Vagina (tissue), 2 donors: ENCODE measurements around the gene B4GALT2. TPM values are rescaled to one million over a fixed set of nuclear protein-coding genes. Genes with fewer than 3 reads are reported as not detected.

Experiments
- DNase-seq, 2 donors: peaks; one replicate each; pipeline ENCODE4 v3.0.0-alpha.2; 2017; ENCODE audit errors: extremely low spot score in 2 of 2
- H3K27ac ChIP-seq: fragments of 200-600 bp; sonication (generic); one replicate; pipeline ENCODE4 v1.5.1; 2019
- H3K27me3 ChIP-seq: fragments of 200-600 bp; sonication (generic); one replicate; pipeline ENCODE4 v1.5.1; 2019
- H3K36me3 ChIP-seq, 2 donors: fragments of 200-600 bp; sonication (generic); one replicate each; pipeline ENCODE4 v1.5.1; 2017 to 2019
- H3K4me1 ChIP-seq: fragments of 200-600 bp; sonication (generic); one replicate; pipeline ENCODE4 v1.5.1; 2019
- H3K4me3 ChIP-seq, 2 donors: fragments of 200-600 bp; sonication (generic); 1 replicate in 1 of 2; 2 replicates in 1 of 2; pipeline ENCODE4 v1.5.1; 2016 to 2019
- H3K9me3 ChIP-seq: fragments of 200-600 bp; sonication (generic); one replicate; pipeline ENCODE4 v1.5.1; 2019
- CTCF ChIP-seq, 3 experiments: fragments of 450-650 bp in 2 of 3; fragments of 200-600 bp in 1 of 3; sonication (generic) in 1 of 3; IDR thresholded peaks; one replicate each; pipeline ENCODE4 v1.5.1; 2017 to 2019; ENCODE audit warnings: antibody characterized with exemption in 3 of 3, mild to moderate bottlenecking in 2 of 3, moderate library complexity in 2 of 3
- POLR2A ChIP-seq, 2 donors: fragments of 450-650 bp; IDR thresholded peaks; one replicate each; pipeline ENCODE4 v1.6.1; 2017; ENCODE audit warnings: antibody characterized with exemption in 2 of 2, mild to moderate bottlenecking in 2 of 2, moderate library complexity in 2 of 2
- POLR2AphosphoS5 ChIP-seq, 2 donors: sonication (generic); formaldehyde crosslinking; IDR thresholded peaks; one replicate each; pipeline ENCODE4 v1.9.0; 2017; ENCODE audit warnings: antibody characterized with exemption in 2 of 2, mild to moderate bottlenecking in 2 of 2, low read depth in 1 of 2; ENCODE audit not compliant: insufficient read depth in 1 of 2
- intact Hi-C: fragments of 100-400 bp; cut with DNase I; formaldehyde crosslinking; loops from one replicate; pipeline ENCODE4 v1.15.1; 2023
- total RNA-seq: library from RNA; depleted of rRNA; stranded (reverse); fragments of >200 nt; gene quantifications from one replicate; pipeline ENCODE4 v1.2.3, GENCODE V29; 2016

Gene B4GALT2
- total RNA-seq, 1 donor from 2014 or later: 31.4 TPM

GRCh38 chr1:44031252-44032169 lies 52.5 kb downstream of the B4GALT2 start, which contains the start of gene SLC6A9:
Gene SLC6A9 (minus strand): TSS chr1:44031462. CDS start chr1:44024277, 7,185 bp downstream.
- H3K4me1 ChIP-seq: peaks cover 41% of the 10 kb centered on the region
- no peaks in the 10 kb centered on the region for H3K27me3 ChIP-seq
- H3K9me3 ChIP-seq: no peaks in the 10 kb centered on the region
- TF ChIP-seq POLR2A (IDR thresholded peaks at IDR 0.05) (peak in 1 of 2 donors; percentile 37), POLR2AphosphoS5 (IDR thresholded peaks at IDR 0.05; ENCODE audit: insufficient read depth in 1 of 2, low read depth in 1 of 2) (peak in 1 of 2 donors; percentile 75), CTCF (IDR thresholded peaks at IDR 0.05) (no peak)
- H3K4me3 ChIP-seq: peak within 1 kb of the TSS; percentile 69 to 95
- intact Hi-C loops: no loop called here
- DNase-seq: no peak
- H3K36me3 ChIP-seq: no peaks in the 10 kb centered on the region
- H3K27ac ChIP-seq: peak within 1 kb of the TSS; percentile 89

GRCh38 chr1:44032170-44032790 lies 53.3 kb downstream of the B4GALT2 start:
- Histone ChIP-seq H3K27ac (peak overlapping the region; percentile 89), H3K36me3 (no peaks in the 10 kb centered on the region), H3K4me3 (peak overlapping the region in 1 of 2 donors; percentile 95), H3K27me3 (no peaks in the 10 kb centered on the region), H3K4me1 (peaks cover 44% of the 10 kb centered on the region), H3K9me3 (no peaks in the 10 kb centered on the region)
- no peak for TF ChIP-seq POLR2AphosphoS5 (IDR thresholded peaks at IDR 0.05; ENCODE audit: insufficient read depth in 1 of 2, low read depth in 1 of 2)
- intact Hi-C loops: no loop called here
- DNase-seq: no peak

DNA sequence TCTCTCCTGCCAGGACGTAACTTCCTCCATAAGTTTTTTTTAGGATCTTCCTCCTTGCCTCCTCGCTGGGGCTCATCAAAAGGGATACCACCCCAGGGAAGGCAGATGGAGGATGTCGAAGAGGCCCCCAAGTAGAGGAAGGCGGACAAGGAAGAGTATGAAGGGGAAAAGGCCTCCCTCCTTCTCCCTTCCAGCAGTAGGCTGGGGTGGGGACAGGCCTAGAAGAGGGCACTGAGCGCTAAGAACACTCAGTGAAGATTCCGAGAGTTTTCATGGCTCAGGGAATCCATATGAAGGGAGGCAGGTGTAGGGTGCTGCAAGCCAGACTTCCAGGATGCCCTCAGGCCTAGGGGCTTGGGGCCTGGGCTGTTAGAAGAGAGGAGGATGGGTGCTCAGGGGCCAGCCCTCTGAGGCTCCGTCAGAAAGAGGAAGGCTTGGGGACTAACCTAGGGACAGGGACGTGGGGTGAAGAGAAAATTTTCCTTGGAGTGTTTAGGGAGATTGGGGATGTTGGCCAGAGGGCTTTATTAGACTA lies 54.1 kb downstream of the B4GALT2 start:
- peaks cover 43% of the 10 kb centered on the region for H3K4me1 ChIP-seq
- no peaks in the 10 kb centered on the region for H3K27me3 ChIP-seq
- TF ChIP-seq POLR2A (IDR thresholded peaks at IDR 0.05) (no peak), POLR2AphosphoS5 (IDR thresholded peaks at IDR 0.05; ENCODE audit: insufficient read depth in 1 of 2, low read depth in 1 of 2) (no peak), CTCF (IDR thresholded peaks at IDR 0.05) (no peak)
- DNase-seq: no peak
- H3K27ac ChIP-seq: peak overlapping the region; percentile 89
- intact Hi-C loops: no loop called here
- no peaks in the 10 kb centered on the region for H3K36me3 ChIP-seq
- H3K4me3 ChIP-seq: no peak overlapping the region
- H3K9me3 ChIP-seq: no peaks in the 10 kb centered on the region

GRCh38 chr1:44033756-44034155 lies 54.7 kb downstream of the B4GALT2 start:
- no peaks in the 10 kb centered on the region for H3K27me3 ChIP-seq
- H3K4me3 ChIP-seq: no peak overlapping the region
- peaks cover 37% of the 10 kb centered on the region for H3K4me1 ChIP-seq
- no peaks in the 10 kb centered on the region for H3K36me3 ChIP-seq
- H3K27ac ChIP-seq: no peak overlapping the region
- no peaks in the 10 kb centered on the region for H3K9me3 ChIP-seq
- intact Hi-C loops: no loop called here
- DNase-seq: no peak
- TF ChIP-seq CTCF (IDR thresholded peaks at IDR 0.05) (no peak), POLR2AphosphoS5 (IDR thresholded peaks at IDR 0.05; ENCODE audit: insufficient read depth in 1 of 2, low read depth in 1 of 2) (no peak), POLR2A (IDR thresholded peaks at IDR 0.05) (no peak)

DNA sequence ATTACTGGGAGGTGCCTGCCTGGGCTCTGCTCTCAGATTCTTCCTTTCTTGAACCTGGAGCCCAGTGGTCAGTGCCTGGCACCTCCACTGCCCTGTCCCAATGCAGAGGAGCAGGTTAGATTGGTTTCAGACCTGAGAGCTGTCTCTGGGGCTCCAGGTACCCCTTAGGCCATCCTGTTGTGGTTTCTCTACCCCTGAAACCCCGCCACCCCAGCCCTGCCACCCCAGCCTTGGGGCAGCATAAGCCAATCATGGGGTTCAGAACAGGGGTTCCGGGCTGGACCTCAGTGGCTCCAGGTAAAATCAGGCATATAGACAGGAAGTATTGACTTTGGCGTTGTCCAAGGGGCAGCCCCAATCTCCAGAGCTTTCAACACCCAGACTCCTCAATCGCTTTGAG lies 55.4 kb downstream of the B4GALT2 start:
- Histone ChIP-seq H3K27me3 (no peaks in the 10 kb centered on the region), H3K36me3 (no peaks in the 10 kb centered on the region), H3K4me1 (peaks cover 30% of the 10 kb centered on the region), H3K4me3 (no peak overlapping the region), H3K27ac (no peak overlapping the region), H3K9me3 (no peaks in the 10 kb centered on the region)
- no peak for DNase-seq
- TF ChIP-seq CTCF (IDR thresholded peaks at IDR 0.05): no peak
- TF ChIP-seq POLR2A (IDR thresholded peaks at IDR 0.05): no peak
- TF ChIP-seq POLR2AphosphoS5 (IDR thresholded peaks at IDR 0.05; ENCODE audit: insufficient read depth in 1 of 2, low read depth in 1 of 2): no peak
- intact Hi-C loops: no loop called here
